Measurements from ENCODE around the gene COLEC12.

COLEC12 gene

DNA sequence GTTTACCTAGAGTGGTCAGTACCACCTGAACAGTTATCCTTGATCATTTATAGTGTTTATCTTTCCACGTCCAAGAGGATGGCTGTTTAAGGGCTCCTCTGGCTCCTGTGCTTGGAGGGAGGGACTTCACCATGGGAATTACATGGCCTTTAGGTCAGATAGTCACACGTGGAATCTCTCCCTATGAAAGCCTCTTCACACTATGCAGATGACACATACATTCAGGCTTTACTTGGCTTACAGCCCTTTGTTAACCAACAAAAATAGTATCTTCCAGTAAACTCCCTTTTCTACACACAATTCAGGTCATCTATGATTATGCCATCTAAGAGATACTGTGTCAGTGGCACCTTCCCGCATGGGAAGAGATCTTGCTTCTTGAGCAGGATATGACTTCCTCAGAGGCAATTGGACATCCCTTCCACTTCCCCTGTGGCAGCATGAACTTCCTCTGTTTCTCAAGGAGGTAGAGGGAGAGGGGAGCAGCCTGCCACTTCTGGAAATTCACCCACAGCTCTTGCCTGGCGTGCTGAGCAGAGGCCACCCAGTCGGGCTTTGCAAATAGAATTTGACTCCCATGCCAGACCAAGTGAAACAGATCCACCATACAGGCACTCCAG is 53.5 kb downstream of the COLEC12 start:
- no peak for DNase-seq (ENCODE audit: low read depth in 2 of 2)

GRCh38 chr18:445055-445454 is 55.4 kb downstream of the COLEC12 start:
- DNase-seq (ENCODE audit: low read depth in 2 of 2), result no peak

GRCh38 chr18:438571-438970 is 61.9 kb downstream of the COLEC12 start:
- DNase-seq (ENCODE audit: low read depth in 2 of 2), result no peak

- no peak for DNase-seq (ENCODE audit: low read depth in 2 of 2)
Observed at GRCh38 chr18:435940-436339, 64.6 kb downstream of the COLEC12 start.

- no peak for DNase-seq (ENCODE audit: low read depth in 2 of 2)
Observed at GRCh38 chr18:434410-434809, 66.1 kb downstream of the COLEC12 start.

GRCh38 chr18:433960-434359 is 66.5 kb downstream of the COLEC12 start:
- DNase-seq (ENCODE audit: low read depth in 2 of 2), result no peak

DNA sequence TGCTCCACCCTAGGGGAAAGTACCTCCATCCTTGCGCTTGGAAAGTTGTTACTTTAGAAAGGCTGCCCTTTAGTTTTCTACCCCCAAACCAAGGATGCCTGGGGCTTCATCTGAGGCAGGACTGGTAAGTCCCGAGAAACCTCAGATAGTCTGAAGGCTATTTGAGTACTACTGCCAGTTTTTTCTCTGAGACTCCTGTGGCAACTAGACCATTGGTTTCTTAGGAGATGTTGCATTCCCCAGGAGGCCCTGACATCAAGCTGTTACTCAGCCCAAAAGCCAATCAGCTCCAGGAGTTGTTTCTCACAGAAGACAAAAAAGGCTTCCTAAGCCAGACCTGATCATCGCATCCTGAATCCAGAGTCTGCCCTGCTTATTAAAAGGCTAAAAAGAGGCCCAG is 67.2 kb downstream of the COLEC12 start:
- DNase-seq (ENCODE audit: low read depth in 2 of 2), result no peak

- DNase-seq (ENCODE audit: low read depth in 2 of 2), result no peak
Observed at GRCh38 chr18:432791-433190, 67.7 kb downstream of the COLEC12 start.

DNA sequence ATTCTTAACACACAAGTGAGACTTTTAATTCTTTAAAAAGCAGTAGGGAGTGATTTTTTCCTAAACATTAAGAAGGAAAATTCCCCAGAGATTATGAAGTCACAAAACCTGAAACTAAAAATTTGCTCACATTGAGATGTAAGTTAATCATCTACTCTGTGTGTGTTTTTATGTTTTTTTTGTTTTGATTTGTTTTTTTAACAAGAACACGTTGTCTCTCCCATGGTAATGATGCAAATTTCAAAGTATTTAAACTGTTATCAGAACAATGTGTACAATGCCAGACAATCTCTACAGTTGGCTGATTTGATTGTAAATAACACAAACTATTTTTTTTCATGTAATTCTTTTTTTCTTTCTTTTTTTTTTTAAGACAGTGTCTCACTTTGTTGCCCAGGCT is 71.5 kb downstream of the COLEC12 start:
- no peak for DNase-seq (ENCODE audit: low read depth in 2 of 2)

- DNase-seq (ENCODE audit: low read depth in 2 of 2), result no peak
Observed at GRCh38 chr18:427005-427404, 73.5 kb downstream of the COLEC12 start.

- no peak for DNase-seq (ENCODE audit: low read depth in 2 of 2)
Observed at GRCh38 chr18:425106-425745, 75.3 kb downstream of the COLEC12 start.

DNA sequence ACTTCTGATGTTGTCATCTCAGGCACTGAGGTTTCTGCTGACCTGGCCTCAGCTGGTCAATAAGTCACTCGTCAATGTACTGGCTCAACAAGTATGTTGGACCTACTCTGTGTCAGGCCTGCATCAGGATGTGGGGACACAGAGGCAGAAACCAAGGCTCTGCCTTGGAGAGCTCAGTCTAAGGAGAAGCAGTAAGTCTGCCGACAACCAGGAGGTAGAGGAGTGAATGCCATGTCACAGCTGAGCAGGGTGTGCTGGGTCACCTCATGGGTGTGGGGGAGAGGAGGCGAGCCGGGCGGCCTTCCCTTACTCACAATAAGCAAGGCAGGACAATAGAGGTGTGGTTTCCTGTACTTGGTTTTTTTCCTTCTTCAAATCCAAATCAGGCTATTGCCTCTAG is 75.8 kb downstream of the COLEC12 start:
- DNase-seq (ENCODE audit: low read depth in 2 of 2), result no peak

- no peak for DNase-seq (ENCODE audit: low read depth in 2 of 2)
Observed at GRCh38 chr18:424071-424661, 76.3 kb downstream of the COLEC12 start.

- DNase-seq (ENCODE audit: low read depth in 2 of 2), result no peak
Observed at GRCh38 chr18:422966-423365, 77.5 kb downstream of the COLEC12 start.

- DNase-seq (ENCODE audit: low read depth in 2 of 2), result no peak
Observed at GRCh38 chr18:421247-422155, 79.0 kb downstream of the COLEC12 start.

- DNase-seq (ENCODE audit: low read depth in 2 of 2), result no peak
Observed at GRCh38 chr18:420661-421246, 79.7 kb downstream of the COLEC12 start.

DNA sequence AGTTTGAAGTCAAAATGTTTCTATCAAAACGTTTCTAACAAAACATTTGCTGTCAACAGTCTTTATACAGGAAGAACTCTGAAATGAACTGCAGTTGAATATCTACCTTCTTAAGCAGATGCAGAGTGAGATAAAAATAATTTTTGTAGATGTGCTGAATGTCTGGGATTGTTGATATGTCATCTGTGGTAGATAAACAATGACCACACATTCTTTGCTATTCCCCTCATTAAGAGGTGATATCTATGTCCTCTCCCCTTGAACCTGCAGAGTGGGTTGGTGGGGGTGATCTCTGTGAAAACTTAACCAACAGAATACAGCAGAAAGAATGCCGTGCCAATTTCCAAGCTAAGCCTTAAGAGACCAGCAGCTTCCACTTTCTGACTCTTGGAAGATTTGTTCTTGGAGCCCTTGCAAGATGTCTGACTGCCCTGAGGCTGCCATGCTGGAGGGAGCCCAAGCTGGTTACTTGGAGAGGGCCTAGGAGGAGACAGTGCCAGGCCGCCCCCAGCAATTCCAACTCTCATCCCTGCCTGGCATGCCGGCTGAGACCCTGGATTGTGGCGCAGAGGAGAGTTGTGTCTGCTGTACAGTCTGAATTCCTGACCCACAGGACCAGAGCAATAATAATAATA is 80.8 kb downstream of the COLEC12 start:
- DNase-seq (ENCODE audit: low read depth in 2 of 2), result no peak

DNA sequence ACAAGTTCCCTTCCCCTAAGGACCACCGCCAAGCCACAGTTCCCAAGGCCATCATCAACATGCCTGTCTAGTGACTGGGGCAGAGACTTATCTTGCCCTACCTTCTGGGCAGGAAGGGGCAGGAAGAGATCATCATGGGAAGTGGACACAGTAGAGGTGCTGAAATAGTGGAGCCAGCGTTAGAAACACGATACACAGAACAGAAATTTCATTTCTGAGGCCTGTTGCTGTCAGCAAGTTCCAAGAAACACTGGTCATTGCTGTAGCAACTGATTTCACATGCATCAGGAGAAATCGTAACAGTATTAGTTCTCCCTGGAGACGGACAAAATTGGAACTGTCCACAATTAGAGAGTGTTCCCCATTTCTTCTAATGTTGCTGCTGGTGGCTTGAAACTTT is 83.0 kb downstream of the COLEC12 start:
- DNase-seq (ENCODE audit: low read depth in 2 of 2), result no peak

- DNase-seq (ENCODE audit: low read depth in 2 of 2), result no peak
Observed at GRCh38 chr18:416930-417329, 83.6 kb downstream of the COLEC12 start.

DNA sequence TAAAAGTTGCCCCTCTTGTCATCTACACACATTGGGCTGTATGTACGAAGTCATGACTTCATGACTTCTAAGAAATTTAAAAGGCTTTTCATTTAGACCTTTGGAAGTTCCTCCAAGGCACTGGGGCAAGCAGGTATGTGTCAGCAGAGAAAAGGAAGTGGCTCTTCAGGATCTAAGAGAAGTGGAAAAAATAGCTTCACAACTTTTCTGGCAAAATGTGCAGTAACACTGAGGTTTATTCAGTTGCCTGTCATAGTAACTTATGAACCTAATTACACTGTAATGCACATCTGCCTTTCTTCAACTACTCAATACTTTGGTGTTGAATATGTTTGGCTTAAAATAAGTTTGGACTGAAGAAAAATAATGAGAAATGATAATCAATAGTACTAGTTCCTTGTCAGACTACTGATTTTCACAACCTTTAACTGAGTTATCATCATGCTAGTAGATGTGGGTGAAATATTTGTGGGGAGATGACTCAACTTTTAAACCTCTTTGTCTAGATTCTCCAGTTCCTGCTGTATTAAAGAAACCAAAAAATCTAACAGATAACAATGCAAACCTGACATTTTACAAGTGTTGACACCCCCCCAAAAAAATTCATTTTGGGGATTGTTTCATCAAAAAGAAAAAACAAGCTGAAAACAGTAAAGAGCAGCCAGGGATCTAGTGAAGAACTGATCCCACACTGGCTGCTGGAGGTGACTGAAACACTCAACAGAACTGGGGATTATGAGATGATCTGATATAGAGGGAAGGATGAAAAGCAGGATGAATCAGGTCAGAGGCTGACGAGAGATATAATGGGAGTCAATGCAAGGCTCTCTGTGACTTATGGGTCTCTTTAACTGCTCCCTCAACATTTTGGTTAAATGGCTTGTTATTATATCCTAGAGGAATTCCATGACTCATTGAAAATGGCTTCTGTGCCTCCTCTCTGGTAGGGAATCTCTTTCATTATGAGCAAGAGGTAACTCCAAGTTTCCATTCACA is 84.6 kb downstream of the COLEC12 start:
- DNase-seq (ENCODE audit: low read depth in 2 of 2), result no peak

Measured in activated CD4-positive, alpha-beta T cell treated with anti-CD3 and anti-CD28 coated beads for 24 hours (primary cell).